ENCODE data around the gene MYBPHL.

DNA sequence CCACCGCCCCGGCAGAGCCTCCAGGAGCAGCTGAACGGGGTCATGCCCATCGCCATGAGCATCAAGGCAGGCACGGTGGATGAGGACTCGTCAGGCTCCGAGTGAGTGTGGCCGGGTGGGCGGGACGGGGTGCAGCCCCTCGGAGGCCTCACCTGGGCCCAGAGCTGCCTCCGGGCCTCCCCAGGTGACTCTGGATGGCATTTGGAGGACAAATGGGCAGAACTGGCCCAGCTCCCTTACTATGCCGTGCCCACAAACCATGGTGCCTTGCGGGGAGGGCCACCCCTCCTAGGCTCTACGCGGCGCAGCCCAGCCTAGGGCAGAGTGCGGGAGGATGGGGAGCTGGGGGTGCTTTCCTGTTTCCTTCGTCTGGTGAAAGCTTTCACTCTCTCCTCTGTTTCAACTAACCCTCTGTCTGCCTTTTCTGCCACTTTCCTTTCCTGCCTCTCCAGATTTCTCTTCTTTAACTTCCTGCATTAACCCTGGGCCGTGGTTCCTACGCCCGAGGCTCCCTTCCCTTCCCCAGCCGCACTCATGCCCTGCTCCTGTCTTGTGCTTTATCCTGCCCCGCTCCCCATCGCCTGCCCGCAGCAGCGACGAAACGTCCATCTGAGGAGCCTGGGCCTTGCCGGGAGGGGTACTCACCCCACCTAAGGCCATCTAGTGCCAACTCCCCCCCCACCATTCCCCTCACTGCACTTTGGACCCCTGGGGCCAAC lies 33.1 kb downstream of the MYBPHL start:
- TF ChIP-seq, protein P1, sequence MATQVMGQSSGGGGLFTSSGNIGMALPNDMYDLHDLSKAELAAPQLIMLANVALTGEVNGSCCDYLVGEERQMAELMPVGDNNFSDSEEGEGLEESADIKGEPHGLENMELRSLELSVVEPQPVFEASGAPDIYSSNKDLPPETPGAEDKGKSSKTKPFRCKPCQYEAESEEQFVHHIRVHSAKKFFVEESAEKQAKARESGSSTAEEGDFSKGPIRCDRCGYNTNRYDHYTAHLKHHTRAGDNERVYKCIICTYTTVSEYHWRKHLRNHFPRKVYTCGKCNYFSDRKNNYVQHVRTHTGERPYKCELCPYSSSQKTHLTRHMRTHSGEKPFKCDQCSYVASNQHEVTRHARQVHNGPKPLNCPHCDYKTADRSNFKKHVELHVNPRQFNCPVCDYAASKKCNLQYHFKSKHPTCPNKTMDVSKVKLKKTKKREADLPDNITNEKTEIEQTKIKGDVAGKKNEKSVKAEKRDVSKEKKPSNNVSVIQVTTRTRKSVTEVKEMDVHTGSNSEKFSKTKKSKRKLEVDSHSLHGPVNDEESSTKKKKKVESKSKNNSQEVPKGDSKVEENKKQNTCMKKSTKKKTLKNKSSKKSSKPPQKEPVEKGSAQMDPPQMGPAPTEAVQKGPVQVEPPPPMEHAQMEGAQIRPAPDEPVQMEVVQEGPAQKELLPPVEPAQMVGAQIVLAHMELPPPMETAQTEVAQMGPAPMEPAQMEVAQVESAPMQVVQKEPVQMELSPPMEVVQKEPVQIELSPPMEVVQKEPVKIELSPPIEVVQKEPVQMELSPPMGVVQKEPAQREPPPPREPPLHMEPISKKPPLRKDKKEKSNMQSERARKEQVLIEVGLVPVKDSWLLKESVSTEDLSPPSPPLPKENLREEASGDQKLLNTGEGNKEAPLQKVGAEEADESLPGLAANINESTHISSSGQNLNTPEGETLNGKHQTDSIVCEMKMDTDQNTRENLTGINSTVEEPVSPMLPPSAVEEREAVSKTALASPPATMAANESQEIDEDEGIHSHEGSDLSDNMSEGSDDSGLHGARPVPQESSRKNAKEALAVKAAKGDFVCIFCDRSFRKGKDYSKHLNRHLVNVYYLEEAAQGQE (IDR thresholded peaks at IDR 0.05; ENCODE audit: insufficient read depth in 1 of 2, low read depth in 2 of 2, low read length in 2 of 2): no peak
- no peak for TF ChIP-seq POLR2AphosphoS5 (IDR thresholded peaks at IDR 0.05; ENCODE audit: low read depth, low read length)
- no peak for TF ChIP-seq TAF1 (IDR thresholded peaks at IDR 0.05; ENCODE audit: borderline replicate concordance, insufficient read depth, low read length)
- no peak for TF ChIP-seq SIN3A (IDR thresholded peaks at IDR 0.05; ENCODE audit: borderline replicate concordance, insufficient read depth, low read length)
- TF ChIP-seq FOXP2 (optimal IDR thresholded peaks at IDR 0.05; ENCODE audit: borderline replicate concordance, extremely low read depth, extremely low read length, insufficient read depth): no peak
